ENCODE data around the gene SOHLH1.

SOHLH1 gene

GRCh38 chr9:135728436-135729110, 29.3 kb upstream of the SOHLH1 start:
- no peak for DNase-seq

GRCh38 chr9:135727257-135727875, 28.1 kb upstream of the SOHLH1 start:
- DNase-seq: no peak

GRCh38 chr9:135726138-135726853, 27.0 kb upstream of the SOHLH1 start:
- no peak for DNase-seq

DNA sequence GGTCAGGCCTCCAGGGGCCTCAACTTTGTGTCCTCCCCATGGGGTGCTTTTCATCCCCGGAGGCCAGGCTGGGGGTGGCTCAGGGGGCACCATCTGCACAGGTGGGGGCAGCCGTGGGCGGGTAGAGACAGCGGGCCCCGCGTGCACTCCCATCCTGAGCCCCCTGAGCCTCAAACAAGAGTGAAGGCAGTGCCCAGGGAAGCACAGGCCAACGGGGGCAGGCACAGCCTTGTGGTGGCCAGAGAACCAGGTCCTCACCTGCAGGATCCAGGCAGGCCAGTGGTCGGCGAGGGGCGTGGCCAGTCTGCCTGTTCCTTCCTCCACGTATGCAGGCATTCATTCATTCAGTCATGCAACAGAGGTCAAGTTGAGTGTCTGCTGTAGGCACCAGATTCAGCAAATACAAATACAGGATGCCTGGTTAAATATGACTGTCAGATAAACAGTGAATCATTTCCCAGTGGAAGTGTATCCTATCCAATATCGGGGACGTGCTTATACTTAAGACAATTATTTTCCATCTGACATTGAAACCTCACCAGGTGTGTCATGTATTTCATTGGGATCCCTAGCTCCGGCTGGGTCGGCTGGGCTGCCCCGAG, 25.0 kb upstream of the SOHLH1 start:
- DNase-seq: no peak

GRCh38 chr9:135722365-135722764, 23.1 kb upstream of the SOHLH1 start:
- DNase-seq: no peak

- DNase-seq: no peak
These were observed 20.2 kb upstream of the SOHLH1 start for GRCh38 chr9:135719472-135719871.

DNA sequence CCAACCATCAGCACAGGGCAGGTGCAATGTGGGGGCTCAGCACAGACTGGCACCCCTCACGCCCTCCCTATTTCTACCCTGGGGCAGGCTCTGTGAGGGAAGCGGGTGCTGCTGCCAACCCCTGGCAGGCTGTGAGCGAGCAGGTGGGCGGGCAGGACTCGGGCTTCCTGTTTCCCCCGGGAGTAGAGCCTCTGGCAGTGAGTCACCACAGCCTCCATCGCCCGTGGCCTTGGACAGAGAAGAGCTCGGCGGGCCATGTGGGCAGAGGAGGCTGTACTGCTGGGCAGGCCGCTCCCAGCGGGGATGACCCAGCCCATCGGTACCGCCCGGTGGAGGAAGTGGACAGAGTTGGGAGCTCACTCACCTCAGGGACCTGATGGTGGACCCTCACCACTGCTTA, 19.3 kb upstream of the SOHLH1 start:
- peak; percentile 84 for DNase-seq

GRCh38 chr9:135717410-135717809, 18.1 kb upstream of the SOHLH1 start:
- DNase-seq: no peak

GRCh38 chr9:135716045-135716444, 16.8 kb upstream of the SOHLH1 start:
- no peak for DNase-seq

DNA sequence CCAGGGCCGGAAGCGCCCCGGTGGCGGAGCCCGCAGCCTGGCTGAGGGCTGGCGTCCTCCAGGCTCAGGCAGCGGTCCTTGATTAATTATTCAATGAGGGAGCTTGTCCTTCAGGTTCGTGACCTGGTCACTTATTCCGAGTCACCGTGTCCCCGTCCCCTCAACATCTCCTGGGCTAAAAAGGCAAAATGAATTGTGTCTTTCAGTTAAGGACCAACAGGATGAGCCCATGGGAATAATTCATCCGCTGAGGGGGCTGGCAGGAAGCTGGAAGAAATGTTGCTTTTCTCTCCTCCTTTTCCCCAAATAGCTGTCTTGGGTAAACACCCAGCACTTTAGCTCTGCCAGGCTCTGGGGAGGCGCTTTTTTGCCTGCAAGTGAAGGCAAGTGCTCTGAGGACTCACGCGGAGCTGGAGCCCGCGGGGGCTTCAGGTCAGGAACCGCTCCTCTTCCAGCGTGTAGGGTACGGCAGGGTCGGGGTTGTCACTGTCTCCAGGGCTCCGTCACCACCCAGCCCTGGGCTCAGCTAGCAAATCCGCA, 15.8 kb upstream of the SOHLH1 start:
- no peak for DNase-seq

- no peak for DNase-seq
These were observed 15.2 kb upstream of the SOHLH1 start for GRCh38 chr9:135714242-135715055.

DNA sequence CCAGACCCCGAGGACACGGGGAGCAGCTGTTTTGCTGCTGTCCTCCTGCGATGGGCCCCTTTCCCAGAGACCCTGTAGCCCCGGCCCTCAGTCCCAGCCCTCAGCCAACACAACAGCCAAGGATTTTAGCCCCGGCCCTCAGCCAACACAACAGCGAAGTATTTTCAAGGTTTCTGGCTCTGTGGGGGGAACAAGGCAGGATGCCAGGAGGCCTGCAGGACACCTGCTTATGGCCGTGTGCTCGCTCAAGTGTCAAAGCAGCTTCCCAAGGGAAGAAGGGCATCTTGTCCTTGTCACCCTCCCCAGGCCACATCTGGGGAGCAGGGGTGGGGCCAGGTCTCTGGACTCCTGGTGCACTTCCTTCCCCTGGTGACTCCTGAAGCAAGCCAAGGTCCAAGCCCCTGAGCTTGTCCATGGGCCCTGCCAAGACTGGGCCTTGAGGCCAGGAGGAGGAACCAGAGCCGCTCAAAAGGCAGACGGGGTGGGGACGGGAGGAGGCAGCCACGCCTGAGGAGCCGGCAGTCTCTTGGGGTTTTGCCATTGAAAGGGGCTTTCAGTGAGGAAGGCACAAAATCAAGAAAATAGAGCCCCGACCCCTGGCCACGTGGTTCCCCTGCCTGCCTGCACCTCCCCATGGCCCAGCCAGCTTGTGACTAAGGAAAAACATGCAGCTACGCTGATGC, 13.5 kb upstream of the SOHLH1 start:
- no peak for DNase-seq

DNA sequence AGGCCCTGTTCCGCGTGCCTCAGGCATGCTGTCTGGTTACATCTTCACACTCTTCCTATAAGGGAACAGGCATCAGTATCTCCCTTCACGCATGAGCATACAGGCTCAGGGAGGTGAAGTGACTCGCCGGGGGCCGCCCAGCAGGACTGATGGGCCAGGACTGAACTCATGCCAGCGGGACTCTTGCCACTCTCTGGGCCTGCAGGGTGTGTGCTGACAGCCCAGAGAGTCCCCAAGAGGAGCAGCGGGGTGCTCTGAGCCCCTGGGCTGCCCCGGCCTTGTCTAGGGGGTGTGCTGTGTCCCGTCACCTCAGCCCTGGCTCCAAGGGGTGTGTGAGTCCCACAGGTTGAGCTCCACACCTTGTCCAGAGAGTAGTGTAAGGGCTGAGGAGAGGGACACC, 12.6 kb upstream of the SOHLH1 start:
- DNase-seq: no peak

GRCh38 chr9:135711391-135711790, 12.1 kb upstream of the SOHLH1 start:
- DNase-seq: no peak

GRCh38 chr9:135708164-135708563, 8.9 kb upstream of the SOHLH1 start:
- DNase-seq: no peak

- DNase-seq: no peak
These were observed 8.2 kb upstream of the SOHLH1 start for GRCh38 chr9:135707252-135708138.

DNA sequence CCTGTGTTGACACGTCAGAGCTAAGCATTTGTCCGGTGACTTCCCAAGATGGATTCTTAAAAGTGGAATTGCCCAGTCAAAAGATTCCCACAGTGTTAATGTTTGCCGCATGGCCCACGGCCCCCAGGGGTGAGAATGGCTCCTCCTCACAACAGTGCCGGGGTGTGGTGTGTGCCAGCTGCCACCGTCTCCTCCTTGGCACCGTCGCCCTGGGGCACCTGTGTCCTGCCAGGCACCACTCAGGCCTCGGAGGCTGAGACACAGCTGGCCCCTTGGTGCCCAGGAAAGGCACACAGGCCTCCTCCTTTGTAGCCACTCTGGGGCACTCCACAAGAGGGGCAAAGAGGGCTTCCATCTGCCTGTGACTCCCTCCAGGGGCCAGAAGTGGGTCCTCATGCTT, 7.0 kb upstream of the SOHLH1 start:
- DNase-seq: no peak

DNA sequence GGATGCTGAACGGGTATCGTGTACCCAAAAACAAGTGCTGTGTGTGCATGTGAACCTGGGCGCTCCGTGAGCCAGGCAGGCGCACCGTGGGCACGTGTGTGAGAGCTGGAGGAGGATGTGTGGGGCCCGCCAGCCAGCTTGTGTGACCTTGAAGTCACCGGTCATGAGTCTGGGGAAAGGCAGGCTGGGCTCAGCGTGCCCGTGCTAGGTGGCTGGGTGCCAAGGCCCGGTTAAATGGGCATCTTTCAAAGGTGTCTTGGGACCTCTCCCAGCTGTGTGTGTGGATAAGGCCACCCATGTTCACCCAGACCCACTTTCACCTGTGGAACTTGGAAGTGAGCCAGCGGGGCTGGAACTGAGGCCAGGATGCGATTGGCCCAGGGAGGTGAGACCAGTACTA, 6.1 kb upstream of the SOHLH1 start:
- no peak for DNase-seq

DNA sequence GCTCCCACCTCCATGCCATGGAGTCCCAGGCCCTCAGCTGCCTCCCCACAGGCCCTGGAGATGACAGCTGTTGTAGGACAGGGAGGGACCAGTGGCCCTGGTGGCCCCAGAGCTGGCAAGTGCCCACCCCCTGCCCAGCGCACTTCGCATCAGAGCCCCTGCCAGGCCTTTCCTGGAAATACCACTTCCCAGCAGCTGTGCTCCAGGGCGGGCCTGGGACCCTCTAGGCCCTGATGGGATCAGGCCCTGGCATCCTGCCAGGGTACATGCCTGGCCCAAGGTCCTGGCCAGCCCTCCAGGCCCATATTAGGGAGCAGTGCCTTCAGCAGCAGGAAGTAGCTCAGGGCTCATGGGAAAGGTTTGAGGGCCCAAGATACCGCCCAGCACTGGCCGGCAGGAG, 5.2 kb upstream of the SOHLH1 start:
- no peak for DNase-seq

DNA sequence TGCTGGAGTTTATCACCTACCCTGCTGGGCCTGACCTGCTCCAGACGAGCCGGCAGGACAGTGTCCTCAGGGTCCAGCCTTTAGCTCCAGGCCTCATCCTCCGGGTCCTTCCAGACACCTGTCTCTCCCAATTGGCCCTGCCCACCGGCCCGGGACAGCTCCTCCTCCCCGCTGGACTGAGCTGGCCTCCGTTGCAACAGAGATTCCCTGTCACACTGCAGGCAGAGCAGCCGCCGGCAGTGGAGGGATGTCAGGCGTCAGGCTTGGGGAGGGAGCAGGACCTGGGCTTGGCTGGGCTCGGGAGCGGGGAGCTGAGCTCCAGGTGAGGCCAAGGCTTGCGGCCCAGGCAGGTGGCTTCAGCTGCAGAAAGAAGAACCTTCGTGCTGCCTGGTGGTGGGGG, 4.4 kb upstream of the SOHLH1 start:
- peak; percentile 33 for DNase-seq
